Measurements from ENCODE around the gene PCDHA12.
"Not testable (repeated sequence)": the region's sequence is repeated elsewhere in the genome, so short reads cannot be mapped to it uniquely, and the experiment has no call there.

Gene PCDHA12

GRCh38 chr5:140875085-140876065 is at the start of gene PCDHA12:
TSS of gene PCDHA12 (plus strand) at chr5:140875308. CDS start at chr5:140875473, 165 bp downstream.
- no peak for DNase-seq (ENCODE audit: low read depth)

GRCh38 chr5:140827704-140828361 is 47.3 kb upstream of the PCDHA12 start, which contains the start of gene PCDHA6:
TSS of gene PCDHA6 (plus strand) at chr5:140827960. CDS start at chr5:140828092, 132 bp downstream.
- peak; percentile 6 for DNase-seq (ENCODE audit: low read depth)

- DNase-seq (ENCODE audit: low read depth): no peak
Observed at GRCh38 chr5:140828362-140828737, 46.8 kb upstream of the PCDHA12 start.

DNA sequence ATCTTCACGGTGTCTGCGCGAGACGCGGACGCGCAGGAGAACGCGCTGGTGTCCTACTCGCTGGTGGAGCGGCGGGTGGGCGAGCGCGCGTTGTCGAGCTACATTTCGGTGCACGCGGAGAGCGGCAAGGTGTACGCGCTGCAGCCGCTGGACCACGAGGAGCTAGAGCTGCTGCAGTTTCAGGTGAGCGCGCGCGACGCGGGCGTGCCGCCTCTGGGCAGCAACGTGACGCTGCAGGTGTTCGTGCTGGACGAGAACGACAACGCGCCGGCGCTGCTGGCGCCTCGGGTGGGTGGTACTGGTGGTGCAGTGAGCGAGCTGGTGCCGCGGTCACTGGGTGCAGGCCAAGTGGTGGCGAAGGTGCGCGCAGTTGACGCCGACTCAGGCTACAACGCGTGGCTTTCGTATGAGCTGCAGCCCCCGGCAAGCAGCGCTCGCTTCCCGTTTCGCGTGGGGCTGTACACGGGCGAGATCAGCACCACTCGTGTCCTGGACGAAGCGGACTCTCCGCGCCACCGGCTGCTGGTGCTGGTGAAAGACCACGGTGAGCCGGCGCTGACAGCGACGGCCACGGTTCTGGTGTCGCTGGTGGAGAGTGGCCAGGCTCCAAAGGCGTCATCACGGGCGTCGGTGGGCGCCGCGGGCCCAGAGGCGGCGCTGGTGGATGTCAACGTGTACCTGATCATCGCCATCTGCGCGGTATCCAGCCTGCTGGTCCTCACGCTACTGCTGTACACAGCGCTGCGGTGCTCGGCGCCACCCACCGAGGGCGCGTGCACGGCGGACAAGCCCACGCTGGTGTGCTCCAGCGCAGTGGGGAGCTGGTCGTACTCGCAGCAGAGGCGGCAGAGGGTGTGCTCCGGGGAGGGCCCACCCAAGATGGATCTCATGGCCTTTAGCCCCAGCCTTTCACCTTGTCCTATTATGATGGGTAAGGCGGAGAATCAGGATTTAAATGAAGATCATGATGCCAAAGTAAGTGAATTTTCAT is 45.3 kb upstream of the PCDHA12 start:
- not testable (repeated sequence) for DNase-seq (ENCODE audit: low read depth)

DNA sequence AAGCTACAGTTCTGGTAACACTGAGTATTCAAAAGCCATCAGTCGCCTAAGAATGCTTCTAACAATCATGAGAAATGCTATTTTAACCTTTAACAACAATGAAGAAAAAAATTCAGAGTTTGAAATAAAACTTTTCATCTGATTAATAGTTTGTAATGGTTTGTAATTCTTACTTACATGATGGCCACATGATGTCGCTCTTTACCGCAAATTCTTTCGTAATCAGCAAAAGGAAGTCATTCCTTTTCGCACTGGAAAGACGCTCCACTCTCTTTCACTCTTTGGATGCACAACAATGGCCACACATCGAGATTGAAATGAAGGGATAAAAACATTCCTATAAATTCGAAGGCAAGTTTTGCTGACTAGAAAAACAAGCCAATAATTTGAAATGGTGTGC is 41.1 kb upstream of the PCDHA12 start, which contains the start of gene PCDHA7:
Gene PCDHA7 (plus strand): TSS at position 277 of the 400 bp plus-strand sequence. CDS start 115 bp downstream, at position 392.
- peak; percentile 12 for DNase-seq (ENCODE audit: low read depth)

DNA sequence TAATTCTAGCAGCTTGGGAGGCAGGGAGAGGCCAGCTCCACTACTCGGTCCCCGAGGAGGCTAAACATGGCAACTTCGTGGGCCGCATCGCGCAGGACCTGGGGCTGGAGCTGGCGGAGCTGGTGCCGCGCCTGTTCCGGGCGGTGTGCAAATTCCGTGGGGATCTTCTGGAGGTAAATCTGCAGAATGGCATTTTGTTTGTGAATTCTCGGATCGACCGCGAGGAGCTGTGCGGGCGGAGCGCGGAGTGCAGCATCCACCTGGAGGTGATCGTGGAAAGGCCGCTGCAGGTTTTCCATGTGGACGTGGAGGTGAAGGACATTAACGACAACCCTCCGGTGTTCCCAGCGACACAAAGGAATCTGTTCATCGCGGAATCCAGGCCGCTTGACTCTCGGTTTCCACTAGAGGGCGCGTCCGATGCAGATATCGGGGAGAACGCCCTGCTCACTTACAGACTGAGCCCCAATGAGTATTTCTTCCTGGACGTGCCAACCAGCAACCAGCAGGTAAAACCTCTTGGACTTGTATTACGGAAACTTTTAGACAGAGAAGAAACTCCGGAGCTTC is 40.6 kb upstream of the PCDHA12 start:
- DNase-seq (ENCODE audit: low read depth): not testable (repeated sequence)

GRCh38 chr5:140835622-140836510 is 39.2 kb upstream of the PCDHA12 start:
- no peak for DNase-seq (ENCODE audit: low read depth)

DNA sequence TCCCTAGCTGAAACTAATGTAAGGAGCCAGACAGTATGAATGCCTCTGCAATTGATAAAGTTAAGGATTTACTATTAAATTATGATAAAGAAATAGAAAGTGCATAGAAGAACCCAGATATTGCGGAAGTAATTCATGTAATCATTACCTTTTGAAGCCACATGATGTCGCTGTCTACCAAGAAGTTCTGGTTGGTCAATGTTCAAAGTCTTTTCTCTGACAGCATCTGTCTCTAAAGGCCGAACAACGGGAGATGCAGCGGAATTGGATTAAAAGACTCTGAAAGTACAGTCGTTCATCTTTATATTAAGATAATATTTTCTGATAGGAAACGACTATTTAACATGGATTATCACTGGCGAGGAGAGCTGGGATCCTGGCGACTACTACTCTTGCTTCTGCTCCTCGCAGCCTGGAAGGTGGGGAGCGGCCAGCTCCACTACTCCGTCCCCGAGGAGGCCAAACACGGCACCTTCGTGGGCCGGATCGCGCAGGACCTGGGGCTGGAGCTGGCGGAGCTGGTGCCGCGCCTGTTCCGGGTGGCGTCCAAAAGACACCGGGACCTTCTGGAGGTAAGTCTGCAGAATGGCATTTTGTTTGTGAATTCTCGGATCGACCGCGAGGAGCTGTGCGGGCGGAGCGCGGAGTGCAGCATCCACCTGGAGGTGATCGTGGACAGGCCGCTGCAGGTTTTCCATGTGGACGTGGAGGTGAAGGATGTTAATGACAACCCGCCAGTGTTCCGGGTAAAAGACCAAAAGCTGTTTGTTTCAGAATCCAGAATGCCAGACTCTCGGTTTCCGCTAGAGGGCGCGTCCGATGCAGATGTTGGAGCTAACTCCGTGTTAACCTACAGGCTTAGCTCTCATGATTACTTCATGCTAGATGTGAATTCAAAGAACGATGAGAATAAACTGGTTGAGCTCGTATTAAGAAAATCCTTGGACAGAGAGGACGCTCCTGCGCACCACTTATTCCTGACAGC is 33.8 kb upstream of the PCDHA12 start, which contains the start of gene PCDHA8:
Gene PCDHA8 (plus strand): TSS at position 210 of the 985 bp plus-strand sequence. CDS start 135 bp downstream, at position 345.
- DNase-seq (ENCODE audit: low read depth): peak; percentile 5

DNA sequence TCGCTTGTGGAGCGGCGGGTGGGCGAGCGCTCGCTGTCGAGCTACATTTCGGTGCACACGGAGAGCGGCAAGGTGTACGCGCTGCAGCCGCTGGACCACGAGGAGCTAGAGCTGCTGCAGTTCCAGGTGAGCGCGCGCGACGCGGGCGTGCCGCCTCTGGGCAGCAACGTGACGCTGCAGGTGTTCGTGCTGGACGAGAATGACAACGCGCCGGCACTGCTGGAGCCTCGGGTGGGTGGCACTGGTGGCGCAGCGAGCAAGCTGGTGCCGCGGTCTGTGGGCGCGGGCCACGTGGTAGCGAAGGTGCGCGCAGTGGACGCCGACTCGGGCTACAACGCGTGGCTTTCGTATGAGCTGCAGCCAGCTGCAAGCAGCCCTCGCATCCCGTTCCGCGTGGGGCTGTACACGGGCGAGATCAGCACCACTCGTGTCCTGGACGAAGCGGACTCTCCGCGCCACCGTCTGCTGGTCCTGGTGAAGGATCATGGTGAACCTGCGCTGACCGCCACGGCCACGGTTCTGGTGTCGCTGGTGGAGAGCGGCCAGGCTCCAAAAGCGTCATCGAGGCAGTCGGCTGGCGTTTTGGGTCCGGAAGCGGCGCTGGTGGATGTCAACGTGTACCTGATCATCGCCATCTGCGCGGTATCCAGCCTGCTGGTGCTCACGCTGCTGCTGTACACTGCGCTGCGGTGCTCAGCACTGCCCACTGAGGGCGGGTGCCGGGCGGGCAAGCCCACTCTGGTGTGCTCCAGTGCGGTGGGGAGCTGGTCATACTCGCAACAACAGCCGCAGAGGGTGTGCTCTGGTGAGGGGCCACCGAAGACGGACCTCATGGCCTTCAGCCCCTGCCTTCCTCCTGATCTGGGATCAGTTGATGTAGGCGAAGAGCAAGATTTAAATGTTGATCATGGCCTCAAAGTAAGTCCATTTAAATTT is 32.0 kb upstream of the PCDHA12 start:
- no peak for DNase-seq (ENCODE audit: low read depth)

- not testable (repeated sequence) for DNase-seq (ENCODE audit: low read depth)
Observed at GRCh38 chr5:140848139-140849102, 26.7 kb upstream of the PCDHA12 start, which contains the start of gene PCDHA9. TSS of gene PCDHA9 (plus strand) at chr5:140848382. CDS start at chr5:140848496, 114 bp downstream.

DNA sequence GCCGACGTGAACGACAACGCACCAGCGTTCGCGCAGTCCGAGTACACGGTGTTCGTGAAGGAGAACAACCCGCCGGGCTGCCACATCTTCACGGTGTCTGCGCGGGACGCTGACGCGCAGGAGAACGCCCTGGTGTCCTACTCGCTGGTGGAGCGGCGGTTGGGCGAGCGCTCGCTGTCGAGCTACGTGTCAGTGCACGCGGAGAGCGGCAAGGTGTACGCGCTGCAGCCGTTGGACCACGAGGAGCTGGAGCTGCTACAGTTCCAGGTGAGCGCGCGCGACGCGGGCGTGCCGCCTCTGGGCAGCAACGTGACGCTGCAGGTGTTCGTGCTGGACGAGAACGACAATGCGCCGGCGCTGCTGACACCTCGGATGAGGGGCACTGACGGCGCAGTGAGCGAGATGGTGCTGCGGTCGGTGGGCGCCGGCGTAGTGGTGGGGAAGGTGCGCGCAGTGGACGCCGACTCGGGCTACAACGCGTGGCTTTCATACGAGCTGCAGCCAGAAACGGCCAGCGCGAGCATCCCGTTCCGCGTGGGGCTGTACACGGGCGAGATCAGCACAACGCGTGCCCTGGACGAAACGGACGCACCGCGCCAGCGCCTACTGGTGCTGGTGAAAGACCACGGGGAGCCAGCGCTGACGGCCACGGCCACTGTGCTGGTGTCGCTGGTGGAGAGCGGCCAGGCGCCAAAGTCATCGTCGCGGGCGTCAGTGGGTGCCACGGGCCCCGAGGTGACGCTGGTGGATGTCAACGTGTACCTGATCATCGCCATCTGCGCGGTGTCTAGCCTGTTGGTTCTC is 25.1 kb upstream of the PCDHA12 start:
- DNase-seq (ENCODE audit: low read depth): not testable (repeated sequence)

- DNase-seq (ENCODE audit: low read depth): no peak
Observed at GRCh38 chr5:140855772-140856674, 19.1 kb upstream of the PCDHA12 start, which contains the start of gene PCDHA10. TSS of gene PCDHA10 (plus strand) at chr5:140855897. CDS start at chr5:140856049, 152 bp downstream.

DNA sequence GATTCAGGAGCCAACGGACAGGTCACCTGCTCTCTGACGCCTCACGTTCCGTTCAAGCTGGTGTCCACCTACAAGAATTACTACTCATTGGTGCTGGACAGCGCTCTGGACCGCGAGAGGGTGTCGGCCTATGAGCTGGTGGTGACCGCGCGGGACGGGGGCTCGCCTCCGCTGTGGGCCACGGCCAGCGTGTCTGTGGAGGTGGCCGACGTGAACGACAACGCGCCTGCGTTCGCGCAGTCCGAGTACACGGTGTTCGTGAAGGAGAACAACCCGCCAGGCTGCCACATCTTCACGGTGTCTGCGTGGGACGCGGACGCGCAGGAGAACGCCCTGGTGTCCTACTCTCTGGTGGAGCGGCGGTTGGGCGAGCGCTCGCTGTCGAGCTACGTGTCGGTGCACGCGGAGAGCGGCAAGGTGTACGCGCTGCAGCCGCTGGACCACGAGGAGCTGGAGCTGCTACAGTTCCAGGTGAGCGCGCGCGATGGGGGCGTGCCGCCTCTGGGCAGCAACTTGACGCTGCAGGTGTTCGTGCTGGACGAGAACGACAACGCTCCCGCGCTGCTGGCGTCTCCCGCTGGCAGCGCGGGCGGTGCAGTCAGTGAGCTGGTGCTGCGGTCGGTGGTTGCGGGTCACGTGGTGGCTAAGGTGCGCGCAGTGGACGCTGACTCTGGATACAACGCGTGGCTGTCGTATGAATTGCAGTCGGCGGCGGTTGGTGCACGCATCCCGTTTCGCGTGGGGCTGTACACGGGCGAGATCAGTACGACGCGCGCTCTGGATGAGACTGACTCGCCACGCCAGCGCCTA is 17.7 kb upstream of the PCDHA12 start:
- no peak for DNase-seq (ENCODE audit: low read depth)

GRCh38 chr5:140857987-140858240 is 17.2 kb upstream of the PCDHA12 start:
- DNase-seq (ENCODE audit: low read depth): no peak

Measured in iris pigment epithelial cell (primary cell).